ENCODE results near the gene INSM1.

INSM1 gene

GRCh38 chr20:20413810-20414281, 45.9 kb downstream of the INSM1 start:
- Histone ChIP-seq H3K4me2 (ENCODE audit: low read length) (no peak overlapping the region), H2AFZ (ENCODE audit: low read depth, low read length) (no peak overlapping the region), H3K9ac (ENCODE audit: low read length) (no peak overlapping the region), H3K79me2 (ENCODE audit: low read length) (no peaks in the 10 kb centered on the region), H3K27me3 (ENCODE audit: low read depth, low read length) (peaks cover 10% of the 10 kb centered on the region), H3K9me3 (ENCODE audit: insufficient read depth, low read length) (no peaks in the 10 kb centered on the region), H3K4me1 (ENCODE audit: low read length) (peaks cover 17% of the 10 kb centered on the region), H3K27ac (ENCODE audit: low read length) (no peak overlapping the region), H3K36me3 (replicated peaks; ENCODE audit: low read depth, low read length) (no peaks in the 10 kb centered on the region), H3K4me3 (ENCODE audit: low read length) (no peak overlapping the region), H4K20me1 (ENCODE audit: insufficient read depth, low read length) (no peaks in the 10 kb centered on the region)
- TF ChIP-seq CTCF (IDR thresholded peaks at IDR 0.05; ENCODE audit: low read depth, low read length) (no peak), EZH2phosphoT487 (IDR thresholded peaks at IDR 0.05; ENCODE audit: low read depth) (no peak)

- Histone ChIP-seq H3K27me3 (ENCODE audit: low read depth, low read length) (peaks cover 10% of the 10 kb centered on the region), H3K4me2 (ENCODE audit: low read length) (no peak overlapping the region), H2AFZ (ENCODE audit: low read depth, low read length) (no peak overlapping the region), H4K20me1 (ENCODE audit: insufficient read depth, low read length) (no peaks in the 10 kb centered on the region), H3K36me3 (replicated peaks; ENCODE audit: low read depth, low read length) (no peaks in the 10 kb centered on the region), H3K9ac (ENCODE audit: low read length) (no peak overlapping the region), H3K27ac (ENCODE audit: low read length) (no peak overlapping the region), H3K9me3 (ENCODE audit: insufficient read depth, low read length) (no peaks in the 10 kb centered on the region), H3K79me2 (ENCODE audit: low read length) (no peaks in the 10 kb centered on the region), H3K4me1 (ENCODE audit: low read length) (peaks cover 17% of the 10 kb centered on the region), H3K4me3 (ENCODE audit: low read length) (no peak overlapping the region)
- no peak for TF ChIP-seq CTCF (IDR thresholded peaks at IDR 0.05; ENCODE audit: low read depth, low read length)
- no peak for TF ChIP-seq EZH2phosphoT487 (IDR thresholded peaks at IDR 0.05; ENCODE audit: low read depth)
These were observed 46.8 kb downstream of the INSM1 start for GRCh38 chr20:20414640-20415220.

GRCh38 chr20:20415321-20415720, 47.4 kb downstream of the INSM1 start:
- peaks cover 17% of the 10 kb centered on the region for H3K4me1 ChIP-seq (ENCODE audit: low read length)
- H3K4me3 ChIP-seq (ENCODE audit: low read length), result no peak overlapping the region
- no peaks in the 10 kb centered on the region for H3K79me2 ChIP-seq (ENCODE audit: low read length)

More at GRCh38 chr20:20415321-20415720, 47.4 kb downstream of the INSM1 start:
- Histone ChIP-seq H3K9ac (ENCODE audit: low read length) (no peak overlapping the region), H3K9me3 (ENCODE audit: insufficient read depth, low read length) (no peaks in the 10 kb centered on the region), H3K27me3 (ENCODE audit: low read depth, low read length) (peaks cover 10% of the 10 kb centered on the region), H2AFZ (ENCODE audit: low read depth, low read length) (no peak overlapping the region), H4K20me1 (ENCODE audit: insufficient read depth, low read length) (no peaks in the 10 kb centered on the region), H3K36me3 (replicated peaks; ENCODE audit: low read depth, low read length) (no peaks in the 10 kb centered on the region), H3K27ac (ENCODE audit: low read length) (no peak overlapping the region), H3K4me2 (ENCODE audit: low read length) (no peak overlapping the region)
- TF ChIP-seq EZH2phosphoT487 (IDR thresholded peaks at IDR 0.05; ENCODE audit: low read depth) (no peak), CTCF (IDR thresholded peaks at IDR 0.05; ENCODE audit: low read depth, low read length) (no peak)
